ENCODE measurements around the gene RGL3.
"Not testable (repeated sequence)": the region's sequence is repeated elsewhere in the genome, so short reads cannot be mapped to it uniquely, and the experiment has no call there.

DNA sequence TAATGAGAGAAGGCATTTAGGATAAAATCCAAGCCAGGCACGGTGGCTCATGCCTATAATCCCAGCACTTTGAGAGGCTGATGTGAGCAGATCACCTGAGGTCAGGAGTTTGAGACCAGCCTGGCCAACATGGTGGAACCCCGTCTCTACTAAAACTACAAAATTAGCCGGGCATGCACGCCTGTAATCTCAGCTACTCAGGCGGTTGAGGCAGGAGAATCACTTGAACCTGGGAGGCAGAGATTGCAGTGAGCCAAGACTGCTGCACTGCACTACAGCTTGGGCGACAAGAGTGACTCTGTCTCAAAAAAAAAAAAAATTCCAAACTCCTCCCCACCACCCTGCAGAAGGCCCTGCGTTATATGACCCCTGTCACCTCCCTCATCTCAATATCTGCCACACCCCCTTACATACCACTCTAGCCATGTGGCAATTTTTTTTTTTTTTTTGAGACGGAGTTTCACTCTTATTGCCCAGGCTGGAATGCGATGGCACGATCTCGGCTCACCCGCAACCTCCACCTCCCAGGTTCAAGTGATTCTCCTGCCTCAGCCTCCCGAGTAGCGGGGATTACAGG, 39.8 kb downstream of the RGL3 start:
- TF ChIP-seq EZH2 (IDR thresholded peaks at IDR 0.05; ENCODE audit: insufficient read depth, poor library complexity, severe bottlenecking); EZH2phosphoT487 (IDR thresholded peaks at IDR 0.05; ENCODE audit: insufficient read depth, low read depth): not testable (repeated sequence)
